ENCODE measurements around the gene TMEM132E. TPM values are rescaled to one million over a fixed set of nuclear protein-coding genes. Genes with fewer than 3 reads are reported as not detected.

TMEM132E gene
- total and polyA plus RNA-seq, 10 of the 15 experiments (the other 5 are each of a cell fraction or from before 2014, with no cell fraction given): not detected

GRCh38 chr17:34656801-34657200 is 77.4 kb downstream of the TMEM132E start (continued):
- TF ChIP-seq YY1 (IDR thresholded peaks at IDR 0.05; ENCODE audit: low read depth, low read length) (no peak), IKZF1 (conservative IDR thresholded peaks at IDR 0.05) (no peak), KLF5 (IDR thresholded peaks at IDR 0.05; ENCODE audit: partially characterized antibody) (no peak)

- Histone ChIP-seq H3K9ac (ENCODE audit: control insufficient read depth, insufficient read depth, low read length) (no peak overlapping the region), H3K9me3 (replicated peaks; ENCODE audit: control insufficient read depth, insufficient read depth, low read length) (no peaks in the 10 kb centered on the region), H3K36me3 (ENCODE audit: control insufficient read depth in 2 of 2, insufficient read depth in 2 of 2, low read length in 1 of 2) (no peaks in the 10 kb centered on the region), H3K4me1 (ENCODE audit: control insufficient read depth, insufficient read depth, low read length) (no peaks in the 10 kb centered on the region), H2AFZ (ENCODE audit: control insufficient read depth, low read depth, low read length) (no peak overlapping the region), H3K27ac (ENCODE audit: control insufficient read depth, insufficient read depth) (no peak overlapping the region), H4K20me1 (ENCODE audit: control insufficient read depth, insufficient read depth) (no peaks in the 10 kb centered on the region), H3K79me2 (ENCODE audit: control insufficient read depth, insufficient read depth, low read length) (no peaks in the 10 kb centered on the region), H3K27me3 (replicated peaks in 1 of 2; ENCODE audit: control insufficient read depth in 2 of 2, insufficient read depth in 2 of 2, low read length in 1 of 2) (no peaks in the 10 kb centered on the region; a peak in 3 of 4 replicates), H3K4me3 (no peak overlapping the region), H3K4me2 (ENCODE audit: control insufficient read depth, insufficient read depth) (no peak overlapping the region)
- BruUV-seq (replicated peaks): no TSS peak
- SMC1A ChIA-PET (ENCODE audit: uncharacterized antibody, unreplicated experiment): no interaction called here
- FAIRE-seq (no peak), DNase-seq (ENCODE audit: low read depth, low spot score) (no peak), ATAC-seq (no peak)
- TF ChIP-seq FOXM1 (IDR thresholded peaks at IDR 0.05; ENCODE audit: low read depth, low read length) (no peak), WRNIP1 (IDR thresholded peaks at IDR 0.05; ENCODE audit: borderline replicate concordance, low read depth, low read length) (no peak), E4F1 (IDR thresholded peaks at IDR 0.05; ENCODE audit: borderline replicate concordance, partially characterized antibody) (no peak), BACH1 (IDR thresholded peaks at IDR 0.05; ENCODE audit: borderline replicate concordance) (no peak)
- 7% methylated on average over 10 of the region's 10 CpGs for WGBS (ENCODE audit: insufficient coverage, insufficient replicate concordance, low lambda C conversion rate, missing lambda C conversion rate)
- CTCF ChIA-PET: no interaction called here
- RAD21 ChIA-PET (ENCODE audit: unreplicated experiment): no interaction called here
- POLR2A ChIA-PET: no interaction called here
- intact Hi-C loops (cut with micrococcal nuclease; ENCODE audit: unreplicated experiment) (no loop called here), in situ Hi-C loops (cut with MboI) (no loop called here)
Observed at GRCh38 chr17:34658811-34659560, 79.6 kb downstream of the TMEM132E start.

Measured in GM12878 (cell line).